Measurements from ENCODE around the gene SPCS1.
"Not testable (repeated sequence)": the region's sequence is repeated elsewhere in the genome, so short reads cannot be mapped to it uniquely, and the experiment has no call there.

SPCS1 gene

DNA sequence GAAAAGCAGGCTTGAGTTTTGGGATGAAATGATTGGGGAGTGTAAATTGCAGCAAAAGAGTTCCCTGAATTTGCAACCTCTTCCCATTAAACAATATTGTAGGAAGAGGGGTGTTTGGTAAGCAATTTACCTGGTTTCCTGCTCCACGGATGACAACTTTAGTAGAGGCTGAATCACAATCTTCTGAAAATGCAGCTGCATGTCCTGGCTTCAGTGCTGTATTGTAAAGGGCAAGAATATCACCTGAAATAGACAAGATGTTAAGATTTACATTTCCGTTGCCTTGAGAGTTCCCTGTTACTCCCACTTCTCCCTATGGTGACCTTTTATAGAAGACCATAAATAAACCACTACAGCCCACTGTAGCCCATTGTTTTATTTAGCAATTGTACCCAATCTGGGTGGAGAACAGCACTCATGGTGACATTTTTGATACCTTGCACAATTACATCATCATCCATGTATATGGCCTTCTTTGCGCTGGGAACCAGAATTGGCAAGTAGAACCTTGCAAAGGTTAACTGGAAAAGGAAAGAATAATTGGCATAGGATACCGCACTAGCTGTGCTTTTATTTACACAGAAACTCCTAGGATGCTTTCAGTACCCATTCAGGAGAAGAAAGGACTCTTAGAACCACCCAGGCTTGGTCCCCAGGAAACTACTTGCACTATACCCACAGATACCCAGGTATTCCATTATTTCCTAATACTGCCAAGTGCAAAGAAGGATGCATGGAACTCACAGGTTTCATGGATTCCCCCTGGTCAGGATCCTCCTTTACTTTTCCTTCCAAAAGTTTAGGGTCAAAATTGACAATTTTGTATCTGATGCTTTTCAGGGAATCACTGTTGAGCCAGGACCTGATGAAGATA is 9.9 kb upstream of the SPCS1 start:
- DNase-seq: no peak

DNA sequence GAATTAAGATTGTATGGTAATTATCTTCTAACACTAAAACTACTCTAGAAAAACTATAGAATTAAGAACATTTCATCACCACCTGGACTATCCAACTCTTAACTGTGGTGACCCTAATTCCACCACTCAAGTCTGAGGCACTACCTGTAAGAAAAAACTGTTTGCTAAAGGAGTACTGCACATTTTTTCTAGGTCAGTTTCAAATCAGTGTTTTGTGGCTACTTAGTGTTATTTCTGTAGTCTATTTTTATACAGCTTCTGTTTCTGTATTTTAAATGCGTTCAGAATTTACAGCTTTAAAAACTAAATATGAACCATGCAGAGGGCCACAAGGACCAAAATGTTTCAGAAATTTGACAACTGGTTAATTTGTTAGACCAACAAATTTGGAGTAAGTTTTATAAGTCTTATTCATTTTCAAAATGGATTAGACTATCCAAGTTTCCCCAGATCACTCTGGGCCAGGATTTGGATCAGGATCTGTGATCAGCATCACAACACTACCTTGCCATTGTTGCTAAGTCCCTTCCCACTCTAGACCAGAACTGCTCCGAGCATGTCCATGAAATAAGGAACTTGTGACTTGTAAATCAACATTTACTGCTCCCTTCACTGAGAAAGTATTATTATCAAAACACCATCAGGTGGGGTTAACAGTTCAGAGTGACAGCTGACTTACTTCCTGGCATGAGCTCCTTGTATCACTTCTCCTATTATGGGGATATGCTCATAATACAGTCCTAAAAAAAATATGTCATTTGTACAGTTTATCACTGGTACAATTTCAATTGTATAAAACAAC is 8.9 kb upstream of the SPCS1 start:
- DNase-seq: no peak

DNA sequence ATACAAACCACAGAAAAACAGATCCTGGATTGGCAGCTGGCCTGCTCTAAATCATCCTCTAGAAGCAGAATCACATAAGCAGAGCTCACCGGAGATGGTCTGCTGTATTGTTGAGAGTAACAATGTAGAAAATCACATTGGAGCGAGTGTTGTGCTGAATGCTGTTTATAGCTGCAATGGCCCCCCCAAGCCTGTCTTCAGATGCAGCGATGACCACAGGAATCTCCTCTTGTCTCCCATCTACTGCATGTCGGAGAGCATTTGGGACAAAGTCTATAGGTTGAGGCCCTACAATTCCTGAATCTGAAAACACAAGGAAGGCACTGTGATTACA is 8.3 kb upstream of the SPCS1 start:
- DNase-seq: no peak

DNA sequence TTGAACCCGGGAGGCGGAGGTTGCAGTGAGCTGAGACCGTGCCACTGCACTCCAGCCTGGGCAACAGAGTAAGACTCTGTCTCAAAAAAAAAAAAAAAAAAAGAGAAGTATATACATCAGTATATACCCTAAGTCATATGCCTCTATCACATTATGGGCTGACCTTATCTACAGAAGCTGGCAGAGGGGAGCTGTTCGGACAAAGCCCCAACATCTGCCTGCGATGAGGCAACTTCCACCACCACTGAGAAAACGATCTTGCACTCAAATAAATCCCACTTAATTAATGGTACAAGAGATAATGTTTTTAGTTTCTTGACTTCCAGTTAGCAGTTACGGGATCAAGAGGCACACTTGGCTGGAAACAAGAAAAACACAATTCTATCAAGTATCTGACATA is 2.6 kb upstream of the SPCS1 start:
- no peak for DNase-seq

DNA sequence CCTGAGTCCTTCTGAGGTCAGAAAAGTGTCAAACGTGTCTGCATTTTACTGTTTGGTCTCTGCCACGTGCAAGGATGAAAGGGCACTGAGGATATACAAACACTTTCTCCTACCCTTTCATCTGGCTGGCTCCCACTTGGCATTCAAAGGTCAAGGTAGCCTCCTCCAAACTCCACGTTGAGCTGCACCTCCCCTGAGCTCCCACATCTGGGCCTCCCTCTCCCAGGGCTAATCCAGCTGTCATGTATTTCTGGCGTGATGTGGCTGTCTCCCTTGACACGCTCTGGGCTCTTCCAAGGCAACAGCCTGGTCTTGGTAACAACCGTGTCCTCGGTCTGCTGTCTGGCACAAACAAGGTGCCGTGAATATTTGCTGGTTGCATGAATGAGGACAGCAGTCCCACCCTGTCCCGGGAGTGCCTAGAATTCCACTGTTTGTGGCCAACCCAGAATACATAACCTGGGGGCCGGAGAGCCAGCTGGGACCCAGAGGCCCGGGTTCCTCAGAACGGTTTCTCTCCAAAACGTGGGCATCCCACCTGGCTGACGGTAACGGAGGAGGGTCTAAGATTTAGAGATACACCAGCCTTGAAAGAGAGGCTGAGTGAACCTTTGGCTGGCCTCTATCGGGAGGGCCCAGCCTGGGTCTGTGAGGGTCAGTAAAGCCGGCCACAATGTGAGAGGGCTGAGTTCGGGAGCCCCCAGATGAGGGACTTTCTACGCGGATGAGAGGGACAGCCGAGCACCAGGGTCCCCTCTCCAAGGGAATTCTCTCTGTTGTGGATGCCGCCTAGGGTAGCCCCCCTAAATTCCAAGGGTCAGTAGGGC is 1.1 kb upstream of the SPCS1 start:
- DNase-seq: no peak

DNA sequence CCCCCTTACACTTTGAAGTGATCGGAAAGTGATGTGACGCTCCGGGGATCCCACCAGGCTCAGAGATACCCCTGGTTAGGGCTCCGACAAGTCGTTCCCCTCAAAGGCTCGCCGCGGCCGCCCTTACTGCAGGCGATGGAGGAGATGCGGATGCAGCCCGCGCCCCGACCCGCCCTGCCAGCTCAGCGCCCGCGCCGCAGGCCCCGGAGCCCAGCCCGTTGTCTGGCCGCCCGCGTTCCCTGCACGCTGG is 543 bp upstream of the SPCS1 start:
- no peak for DNase-seq

DNA sequence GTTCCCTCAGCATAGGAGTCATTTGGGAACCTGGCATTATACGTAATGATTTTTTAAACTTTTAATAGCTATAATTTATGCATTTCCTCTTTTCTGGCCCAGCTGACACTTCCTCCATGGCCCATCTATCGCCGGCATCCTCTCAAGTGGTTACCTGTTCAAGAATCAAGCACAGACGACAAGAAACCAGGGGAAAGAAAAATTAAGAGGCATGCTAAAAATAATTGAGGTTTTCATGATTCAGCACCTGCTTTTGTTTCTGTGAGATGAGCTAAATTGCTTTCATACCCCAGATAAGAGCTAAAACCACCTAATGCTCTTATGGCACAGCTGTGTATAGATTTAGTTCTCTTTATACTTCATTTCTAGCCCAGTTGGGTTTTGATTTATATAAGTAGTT is 1.7 kb downstream of the SPCS1 start:
- DNase-seq: no peak

DNA sequence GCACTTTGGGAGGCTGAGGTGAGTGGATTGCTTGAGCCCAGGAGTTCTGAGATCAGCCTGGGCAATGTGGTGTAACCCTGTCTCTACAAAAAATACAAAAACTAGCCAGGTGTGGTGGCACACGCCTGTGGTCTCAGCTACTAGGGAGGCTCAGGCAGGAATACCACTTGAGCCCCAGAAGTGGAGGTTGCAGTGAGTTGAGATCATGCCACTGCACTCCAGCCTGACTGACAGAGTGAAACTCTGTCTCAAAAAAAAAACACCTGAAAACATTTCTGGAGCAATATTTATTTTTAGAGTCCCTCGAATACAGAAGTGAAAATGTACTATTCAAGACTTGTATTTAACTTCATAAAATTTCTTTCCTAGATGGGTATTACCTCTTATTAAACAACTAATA is 4.6 kb downstream of the SPCS1 start:
- no peak for DNase-seq

DNA sequence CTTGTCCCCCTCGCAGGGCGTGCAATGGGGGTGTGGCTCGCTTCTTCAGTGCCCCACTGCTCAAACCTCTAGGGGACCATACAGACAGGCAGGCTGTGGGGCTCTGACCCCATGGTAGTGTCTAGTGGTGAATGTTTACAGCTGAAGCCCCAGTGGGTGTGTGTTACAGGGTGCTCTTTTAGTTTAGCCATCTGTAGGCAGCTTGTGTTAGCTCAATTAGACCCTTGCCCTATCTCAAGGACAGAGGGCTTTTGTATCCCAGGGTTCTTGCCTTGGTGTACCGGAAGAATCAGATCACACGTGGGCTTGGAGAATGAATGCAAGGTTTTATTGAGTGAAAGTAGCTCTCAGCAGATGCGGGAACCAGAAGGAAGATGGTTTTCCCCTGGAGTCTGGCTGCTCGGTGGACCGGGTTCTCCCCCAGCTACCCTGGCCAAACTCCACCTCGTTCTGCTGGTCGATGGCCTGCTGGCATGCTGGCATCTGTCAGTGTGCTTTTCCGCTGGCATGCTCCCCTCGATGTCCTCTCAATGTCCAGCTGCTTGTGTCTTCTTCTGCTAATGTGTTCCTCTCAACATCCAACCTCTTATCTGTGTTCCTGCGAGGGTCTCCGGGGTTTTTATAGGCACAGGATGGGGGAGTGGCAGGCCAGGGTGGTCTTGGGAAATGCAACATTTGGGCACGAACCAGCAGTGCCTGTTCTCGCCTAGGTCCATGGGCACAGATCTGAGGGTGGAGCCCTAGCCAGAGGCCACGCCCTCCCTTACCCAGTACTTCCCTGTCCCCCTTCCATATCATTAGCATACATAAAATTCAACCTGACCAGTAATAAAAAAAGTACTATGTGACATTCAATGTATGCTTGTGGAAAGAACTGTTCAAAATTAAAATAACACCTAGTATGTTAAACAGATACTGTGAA is 6.6 kb downstream of the SPCS1 start:
- DNase-seq: no peak

DNA sequence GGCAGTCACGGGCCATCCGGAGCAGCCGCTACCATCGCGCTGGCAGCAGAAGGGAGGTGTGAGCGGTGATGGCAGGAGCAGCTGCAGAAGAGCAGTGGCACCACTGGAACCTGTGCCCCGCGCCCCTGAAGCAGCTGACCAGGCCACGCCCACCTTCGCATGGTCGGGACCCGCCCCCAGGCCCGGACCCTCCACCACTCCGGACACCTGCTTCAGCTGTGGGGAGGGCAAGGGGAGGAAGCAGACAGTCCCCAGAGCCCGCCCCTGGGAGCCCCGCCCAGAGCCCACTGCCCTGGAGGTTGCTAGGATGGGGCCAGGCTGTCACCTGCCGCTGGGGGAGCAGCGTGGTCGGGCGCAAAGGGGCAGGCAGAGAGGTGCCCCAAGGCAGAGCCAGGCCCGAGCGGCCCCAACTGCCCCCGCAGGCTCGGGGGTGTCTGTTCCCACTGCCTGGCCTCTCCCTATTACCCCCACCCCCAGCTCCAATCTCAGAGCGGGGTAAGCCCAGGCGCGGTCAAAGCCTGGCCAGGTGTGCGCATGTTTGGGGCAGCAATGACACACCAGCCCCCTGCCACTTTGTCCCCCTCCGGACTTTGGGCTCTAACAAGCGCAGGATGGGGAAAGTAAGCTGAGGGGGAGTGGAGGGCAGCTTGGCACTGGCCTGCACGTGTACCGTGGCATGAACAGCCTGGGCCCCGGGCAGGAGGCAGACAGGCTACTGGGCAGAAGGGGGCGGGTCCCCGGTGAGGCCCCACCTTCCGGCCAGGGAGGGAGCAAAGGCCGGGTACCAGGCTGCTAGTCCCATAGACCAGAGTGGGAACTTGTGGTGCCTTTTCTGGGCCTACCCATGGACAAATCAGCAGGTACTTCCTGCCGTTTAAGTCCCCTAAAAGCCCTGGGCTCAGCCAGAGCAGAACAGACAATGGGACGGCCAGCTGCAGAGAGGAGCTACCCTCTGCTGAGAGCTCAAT is 8.7 kb downstream of the SPCS1 start:
- no peak for DNase-seq

DNA sequence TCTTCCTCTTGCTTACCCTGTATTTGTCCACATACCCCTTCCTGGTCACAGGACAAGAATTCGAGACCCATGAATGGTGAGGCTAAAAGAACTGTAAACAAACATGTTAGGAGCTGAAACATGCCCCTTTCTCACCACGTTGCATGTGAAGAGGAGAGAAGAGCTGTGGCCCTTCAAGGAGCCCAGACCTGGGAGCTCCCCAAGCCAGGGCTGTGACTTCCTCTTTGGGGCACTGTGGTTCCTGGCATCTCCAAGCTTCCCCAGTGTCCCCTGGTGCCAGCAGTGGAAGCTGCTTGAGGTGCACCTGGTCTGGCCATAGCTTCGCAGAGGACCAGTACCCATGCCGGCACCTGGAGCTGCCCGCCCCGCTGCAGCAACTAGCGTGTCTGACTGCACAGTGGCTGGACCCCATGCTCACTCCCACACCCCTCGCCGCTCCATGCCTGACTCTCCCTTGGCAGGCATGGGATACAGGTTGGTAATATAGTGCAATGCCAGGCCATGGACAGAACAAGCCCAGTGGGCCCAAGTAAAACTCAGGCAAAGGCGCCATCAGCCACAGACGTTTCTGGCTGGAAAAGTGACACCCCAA is 9.9 kb downstream of the SPCS1 start:
- no peak for DNase-seq

DNA sequence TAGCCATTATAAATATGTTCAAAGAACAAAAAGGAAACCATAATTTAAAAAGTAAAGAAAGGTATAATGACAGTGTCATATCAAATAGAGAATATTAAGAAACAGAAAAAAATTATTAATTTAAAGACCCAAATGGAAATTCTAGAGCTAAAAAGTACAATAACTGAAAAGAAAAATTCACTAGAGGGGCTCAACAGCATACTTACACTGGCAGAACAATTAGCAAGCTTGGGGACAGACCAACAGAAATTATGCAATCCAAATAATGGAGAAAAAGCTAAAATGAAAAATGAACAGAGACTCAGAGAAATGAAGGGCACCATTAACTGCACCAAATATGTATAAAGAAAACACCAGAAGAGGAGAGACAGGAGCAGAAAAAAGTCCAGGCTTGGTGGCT is 13.7 kb downstream of the SPCS1 start:
- no peak for DNase-seq

DNA sequence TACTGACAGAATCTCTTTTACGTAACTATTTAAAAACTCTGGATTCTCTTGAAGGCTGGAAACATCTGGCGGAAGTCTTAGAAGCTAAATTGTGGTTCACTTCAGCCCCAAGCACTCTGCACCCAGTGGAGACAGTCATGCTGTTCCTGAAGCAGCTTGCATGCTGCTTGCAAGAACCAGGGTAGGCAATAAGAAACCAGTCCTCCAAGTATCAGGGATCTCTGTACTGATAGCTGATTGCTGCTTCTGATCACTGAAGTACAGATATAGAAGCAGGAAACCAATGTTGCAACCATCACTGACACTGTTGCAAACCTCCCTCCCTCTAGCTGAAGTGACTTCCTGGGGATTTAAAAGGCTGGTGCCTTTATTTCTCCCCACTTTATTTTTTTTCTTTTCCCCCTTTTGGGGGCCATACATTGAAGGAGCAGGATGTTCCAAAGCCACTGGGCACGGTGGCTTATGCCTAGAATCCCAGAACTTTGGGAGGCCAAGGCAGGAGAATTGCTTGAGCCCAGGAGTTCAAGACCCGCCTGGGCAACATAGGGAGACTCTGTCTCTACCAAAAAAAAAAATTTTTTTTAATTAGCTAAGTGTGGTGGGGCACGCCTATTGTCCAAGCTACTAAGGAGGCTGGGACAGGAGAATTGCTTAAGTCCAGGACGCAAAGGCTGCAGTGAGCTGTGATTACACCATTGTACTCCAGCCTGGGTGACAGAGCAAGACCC is 15.3 kb downstream of the SPCS1 start:
- DNase-seq: no peak

DNA sequence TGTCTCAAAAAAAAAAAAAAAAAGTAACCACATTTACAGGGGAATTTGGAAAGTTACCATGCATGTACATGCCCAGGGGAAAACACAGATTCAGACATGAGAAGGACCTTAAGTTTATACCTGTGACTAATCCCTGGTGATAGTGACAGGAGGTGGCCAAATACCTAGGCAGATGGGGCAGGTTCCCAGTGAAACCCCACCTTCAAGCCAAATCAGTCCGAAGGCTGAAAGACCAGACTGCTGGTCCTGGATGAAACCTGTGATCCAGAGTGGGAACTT is 15.8 kb downstream of the SPCS1 start:
- DNase-seq: no peak

DNA sequence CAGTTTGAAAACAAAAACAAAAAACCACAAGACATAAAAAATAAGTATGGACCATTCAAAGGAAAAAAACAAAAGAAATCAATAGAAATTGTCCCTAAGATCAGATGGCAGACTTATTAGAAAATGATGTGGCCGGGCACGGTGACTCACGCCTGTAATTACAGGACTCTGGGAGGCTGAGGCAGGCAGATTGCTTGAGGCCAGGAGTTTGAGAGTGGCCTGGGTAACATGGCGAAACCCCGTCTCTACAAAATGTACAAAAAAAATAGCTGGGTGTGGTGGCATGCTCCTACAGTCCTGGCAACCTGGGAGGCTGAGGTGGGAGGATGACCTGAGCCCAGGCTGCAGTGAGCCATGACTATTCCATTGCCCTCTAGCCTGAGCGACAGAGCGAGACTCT is 16.6 kb downstream of the SPCS1 start:
- DNase-seq: no peak

DNA sequence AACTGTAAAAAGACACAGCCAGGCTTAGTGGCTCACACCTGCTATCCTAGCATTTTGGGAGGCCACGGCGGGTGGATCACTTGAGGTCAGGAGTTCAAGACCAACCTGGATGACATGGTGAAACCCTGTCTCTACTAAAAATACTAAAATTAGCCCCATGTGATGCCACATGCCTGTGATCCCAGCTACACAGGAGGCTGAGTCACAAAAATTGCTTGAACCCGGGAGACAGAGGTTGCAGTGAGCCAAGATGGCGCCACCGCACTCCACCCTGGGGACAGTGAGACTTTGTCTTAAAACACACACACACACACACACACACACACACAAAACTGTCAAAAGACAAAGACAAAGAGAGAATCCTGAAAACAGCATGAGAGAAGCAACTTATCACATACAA is 18.0 kb downstream of the SPCS1 start:
- no peak for DNase-seq

DNA sequence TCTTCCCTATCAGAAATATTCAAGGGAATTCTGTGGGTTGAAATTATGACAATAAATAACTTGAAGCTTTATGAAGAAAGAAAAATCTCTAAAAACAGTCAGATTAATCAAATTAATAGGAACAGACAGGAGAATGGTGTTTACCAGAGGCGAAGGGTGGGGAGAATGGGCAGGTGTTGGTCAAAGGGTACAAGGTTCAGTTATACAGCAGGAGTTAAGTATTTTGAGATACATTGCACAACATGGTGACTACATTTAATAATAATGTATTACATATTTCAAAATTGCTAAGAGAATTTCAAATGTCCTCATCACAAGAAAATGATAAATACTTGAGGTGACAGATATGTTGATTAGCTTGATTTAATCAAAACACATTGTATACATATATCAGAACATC is 18.6 kb downstream of the SPCS1 start:
- no peak for DNase-seq

DNA sequence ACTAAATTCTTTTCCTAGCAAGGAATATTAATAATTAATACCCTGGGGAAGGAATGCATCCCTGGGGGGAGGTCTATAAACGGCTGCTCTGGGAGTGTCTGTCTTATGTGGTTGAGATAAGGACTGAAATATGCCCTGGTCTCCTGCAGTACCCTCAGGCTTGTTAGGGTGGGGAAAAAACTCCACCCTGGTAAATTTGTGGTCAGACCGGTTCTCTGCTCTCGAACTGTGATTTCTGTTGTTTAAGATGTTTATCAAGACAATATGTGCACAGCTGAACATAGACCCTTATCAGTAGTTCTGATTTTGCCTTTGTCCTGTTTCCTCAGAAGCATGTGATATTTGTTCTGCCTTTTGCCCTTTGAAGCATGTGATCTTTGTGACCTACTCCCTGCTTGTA is 22.8 kb downstream of the SPCS1 start:
- not testable (repeated sequence) for DNase-seq

DNA sequence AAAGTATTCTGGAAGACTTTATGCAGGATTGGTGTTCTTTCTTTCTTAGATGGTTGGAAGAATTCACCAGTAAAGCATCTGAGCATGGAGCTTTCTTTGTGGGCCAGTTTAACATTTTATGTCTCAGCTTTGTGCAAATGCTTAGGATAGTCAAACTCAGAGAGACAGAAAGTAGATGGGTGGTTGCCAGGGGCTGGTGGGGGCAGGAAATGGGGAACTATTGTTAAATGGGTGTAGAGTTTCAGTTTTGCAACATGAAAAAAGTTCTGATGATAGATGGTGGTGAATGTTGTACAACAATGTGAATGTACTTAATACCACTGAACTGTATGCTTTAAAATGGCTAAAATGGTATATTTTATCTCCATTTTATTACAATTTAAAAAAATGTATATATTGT is 24.8 kb downstream of the SPCS1 start:
- no peak for DNase-seq

DNA sequence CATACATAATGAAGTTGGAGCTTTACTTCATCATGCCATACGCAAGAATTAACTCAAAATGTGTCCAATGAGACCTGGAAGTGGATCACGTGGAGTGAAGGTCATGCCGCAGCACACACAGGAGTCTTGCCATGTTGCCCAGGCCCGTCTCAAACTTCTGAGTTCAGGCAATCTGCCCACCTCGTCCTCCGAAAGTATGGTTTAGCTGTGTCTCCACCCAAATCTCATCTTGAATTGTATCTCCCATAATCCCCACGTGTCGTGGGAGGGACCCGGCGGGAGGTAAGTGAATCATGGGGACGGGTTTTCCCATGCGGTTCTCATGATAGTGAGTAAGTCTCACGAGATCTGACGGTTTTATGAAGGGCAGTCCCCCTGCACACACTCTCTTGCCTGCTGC is 25.7 kb downstream of the SPCS1 start:
- DNase-seq: no peak
